ENCODE measurements around the gene PPIL1. TPM values are rescaled to one million over a fixed set of nuclear protein-coding genes. Genes with fewer than 3 reads are reported as not detected.

PPIL1 gene
- total and polyA plus RNA-seq, 2 of the 8 experiments (the other 6 are each of a cell fraction or from before 2014, with no cell fraction given) = 83.7 to 86.5 TPM

DNA sequence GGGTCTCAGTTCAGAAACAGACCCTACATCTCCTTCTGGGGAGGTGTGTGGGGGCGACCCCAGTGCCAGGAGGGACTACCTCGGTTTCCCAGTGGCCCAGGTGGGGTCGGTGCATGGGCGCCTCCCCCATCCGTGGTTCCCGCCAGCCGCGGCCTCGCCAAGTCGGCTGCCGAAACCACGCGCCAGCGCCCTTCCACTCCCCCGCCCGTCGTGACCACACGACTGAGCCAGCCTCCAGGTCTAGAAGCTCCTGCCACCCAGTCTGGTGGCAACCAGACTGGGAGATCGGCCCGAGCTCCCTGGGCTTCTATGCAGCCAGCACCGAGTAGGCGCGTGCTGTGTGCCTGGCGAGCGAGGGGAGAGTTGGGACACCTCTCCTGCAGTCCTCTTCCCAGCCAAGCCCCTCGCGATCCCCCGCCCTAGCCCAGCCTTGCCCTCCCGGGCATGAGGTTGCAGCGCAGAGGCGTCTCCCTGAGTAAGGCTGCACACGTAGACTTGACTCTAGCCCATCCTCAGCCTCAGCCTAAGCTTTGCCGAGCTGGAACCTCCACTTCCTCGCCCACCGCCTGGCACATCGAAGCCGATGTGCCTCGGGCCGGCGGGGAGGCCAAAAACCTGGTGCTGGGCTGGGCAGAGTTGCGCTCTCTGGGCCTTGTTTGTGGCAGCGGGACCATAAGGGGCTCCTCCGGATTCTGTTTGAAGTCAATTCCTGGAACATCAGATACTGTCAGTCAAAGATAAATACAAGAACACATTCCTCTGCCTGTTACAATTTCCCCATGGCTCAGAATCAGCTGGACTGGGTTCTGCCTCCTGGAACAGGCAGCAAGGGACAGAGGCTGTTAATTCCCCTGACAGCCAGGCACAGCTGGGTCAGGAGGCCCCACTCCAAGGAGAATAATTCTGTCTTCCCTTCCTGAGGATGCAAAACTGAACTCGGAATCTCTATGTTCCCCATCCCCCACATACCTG, 33.9 kb downstream of the PPIL1 start (continued):
- TF ChIP-seq RAD21 (IDR thresholded peaks at IDR 0.05 in 1 of 2, conservative IDR thresholded peaks at IDR 0.05 in 1 of 2; ENCODE audit: low read depth in 2 of 2, low read length in 2 of 2) (no peak), EZH2 (IDR thresholded peaks at IDR 0.05; ENCODE audit: low read depth, low read length, severe bottlenecking) (peak; percentile 78), SIN3A (conservative IDR thresholded peaks at IDR 0.05 in 1 of 2, IDR thresholded peaks at IDR 0.05 in 1 of 2; ENCODE audit: low read depth in 1 of 2, low read length in 2 of 2) (peak in 1 of 2 experiments; percentile 70; a peak in 1 of 4 replicates), CTBP2 (IDR thresholded peaks at IDR 0.05; ENCODE audit: borderline replicate concordance, insufficient read depth, insufficient read length, low read length) (no peak)
- TF ChIP-seq, protein P1, sequence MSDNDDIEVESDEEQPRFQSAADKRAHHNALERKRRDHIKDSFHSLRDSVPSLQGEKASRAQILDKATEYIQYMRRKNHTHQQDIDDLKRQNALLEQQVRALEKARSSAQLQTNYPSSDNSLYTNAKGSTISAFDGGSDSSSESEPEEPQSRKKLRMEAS (IDR thresholded peaks at IDR 0.05) = peak; percentile 46
